ENCODE results near the gene HTRA1.
A peak's percentile ranks its signal among the peaks of the same experiment; 100 is the strongest.

The HTRA1 gene

GRCh38 chr10:122508021-122508420, 46.7 kb downstream of the HTRA1 start:
- Histone ChIP-seq H3K36me3 (no peaks in the 10 kb centered on the region), H3K27me3 (ENCODE audit: insufficient read depth, low read depth, severe bottlenecking) (no peaks in the 10 kb centered on the region), H3K27ac (no peak overlapping the region), H3K9me3 (ENCODE audit: severe bottlenecking) (no peaks in the 10 kb centered on the region), H3K4me3 (ENCODE audit: low read depth, low read length) (peak overlapping the region; percentile 6)
- DNase-seq = peak; percentile 65
- no peak for TF ChIP-seq CTCF (IDR thresholded peaks at IDR 0.05; ENCODE audit: low read depth, low read length)

DNA sequence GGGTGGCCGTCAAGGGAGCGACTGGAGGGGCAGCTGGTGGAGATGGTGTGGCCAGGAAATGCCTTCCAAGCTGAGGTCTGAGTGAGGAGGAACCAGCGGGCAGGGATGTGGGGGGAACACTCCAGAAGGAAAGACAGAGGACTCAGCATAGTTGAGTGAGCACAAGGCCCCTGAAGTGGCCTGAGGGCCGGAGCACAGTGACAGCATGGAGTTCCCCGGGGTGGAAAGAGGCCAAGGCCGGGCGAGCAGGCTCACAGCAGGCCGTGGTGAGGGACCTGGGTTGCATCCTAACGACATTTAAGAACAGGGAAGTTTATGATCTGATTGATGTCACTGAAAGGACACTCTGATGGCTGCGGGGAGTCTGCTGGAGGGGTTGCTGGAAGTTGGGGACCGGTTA, 48.0 kb downstream of the HTRA1 start:
- Histone ChIP-seq H3K27ac (no peak overlapping the region), H3K27me3 (ENCODE audit: insufficient read depth, low read depth, severe bottlenecking) (no peaks in the 10 kb centered on the region), H3K36me3 (no peaks in the 10 kb centered on the region), H3K4me3 (ENCODE audit: low read depth, low read length) (no peak overlapping the region), H3K9me3 (ENCODE audit: severe bottlenecking) (no peaks in the 10 kb centered on the region)
- TF ChIP-seq CTCF (IDR thresholded peaks at IDR 0.05; ENCODE audit: low read depth, low read length) = no peak
- no peak for DNase-seq

DNA sequence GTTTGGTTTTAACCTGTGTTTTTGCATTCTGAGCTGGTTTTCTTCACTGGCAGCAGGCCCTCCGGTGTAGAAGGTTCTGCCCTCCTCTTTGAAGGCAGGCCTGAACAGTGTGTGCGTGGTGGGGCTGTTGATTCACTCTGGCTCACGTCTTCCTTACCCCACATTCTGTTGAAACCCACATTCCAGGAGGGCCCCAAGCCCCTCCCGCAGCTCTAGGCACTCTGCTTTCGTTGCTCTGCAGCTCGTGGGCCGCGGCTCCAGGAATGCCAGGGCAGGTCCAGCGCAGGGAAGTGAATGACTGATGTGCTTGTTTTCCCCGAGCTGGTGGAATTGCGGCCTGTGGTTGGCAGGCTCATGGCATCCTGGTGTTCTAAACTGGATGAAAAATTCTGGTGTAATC, 49.0 kb downstream of the HTRA1 start:
- no peak overlapping the region for H3K27ac ChIP-seq
- TF ChIP-seq CTCF (IDR thresholded peaks at IDR 0.05; ENCODE audit: low read depth, low read length) = no peak
- DNase-seq = no peak
- H3K9me3 ChIP-seq (ENCODE audit: severe bottlenecking) = no peaks in the 10 kb centered on the region
- H3K36me3 ChIP-seq = no peaks in the 10 kb centered on the region
- no peaks in the 10 kb centered on the region for H3K27me3 ChIP-seq (ENCODE audit: insufficient read depth, low read depth, severe bottlenecking)
- no peak overlapping the region for H3K4me3 ChIP-seq (ENCODE audit: low read depth, low read length)

DNA sequence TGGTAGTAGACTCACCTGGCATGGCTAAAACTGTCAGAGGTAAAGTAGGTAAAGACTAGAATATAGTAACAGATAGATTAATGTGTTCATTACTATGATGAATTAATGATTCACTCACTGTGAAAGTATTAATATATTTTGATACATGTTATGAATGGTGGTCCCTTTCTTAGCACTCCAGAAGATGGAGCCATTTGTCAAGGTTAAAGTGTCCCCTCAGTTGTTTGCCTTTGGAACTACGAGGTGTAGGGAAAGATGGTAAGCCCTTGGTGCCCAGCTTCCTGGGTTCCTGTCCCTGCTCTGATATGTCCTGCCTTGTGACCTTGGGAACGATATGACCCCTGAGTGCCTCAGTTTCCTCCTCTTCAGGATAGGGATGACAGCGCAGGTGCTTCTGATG, 49.4 kb downstream of the HTRA1 start:
- H3K27ac ChIP-seq = no peak overlapping the region
- no peaks in the 10 kb centered on the region for H3K9me3 ChIP-seq (ENCODE audit: severe bottlenecking)
- no peak for TF ChIP-seq CTCF (IDR thresholded peaks at IDR 0.05; ENCODE audit: low read depth, low read length)
- DNase-seq = no peak
- no peak overlapping the region for H3K4me3 ChIP-seq (ENCODE audit: low read depth, low read length)
- no peaks in the 10 kb centered on the region for H3K27me3 ChIP-seq (ENCODE audit: insufficient read depth, low read depth, severe bottlenecking)
- H3K36me3 ChIP-seq = no peaks in the 10 kb centered on the region

DNA sequence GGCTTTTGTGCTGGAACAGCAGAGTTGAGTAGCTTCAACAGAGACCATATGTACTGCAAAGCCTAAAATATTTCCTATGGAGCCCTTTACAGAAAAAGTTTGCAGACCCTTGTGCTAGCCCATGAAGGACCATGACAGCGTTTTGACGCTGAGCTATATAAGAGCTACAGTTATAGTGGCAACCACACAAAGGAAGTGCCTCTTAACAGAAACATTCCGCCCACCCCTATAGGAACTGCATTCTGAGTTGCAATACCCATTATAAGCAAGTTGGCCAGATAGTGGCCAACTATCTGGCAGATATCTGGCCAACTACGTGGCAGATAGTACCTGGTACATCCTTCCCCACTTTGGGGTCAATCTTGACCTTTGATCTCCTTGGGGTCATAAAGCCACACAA, 51.7 kb downstream of the HTRA1 start:
- Histone ChIP-seq H3K27ac (no peak overlapping the region), H3K27me3 (ENCODE audit: insufficient read depth, low read depth, severe bottlenecking) (no peaks in the 10 kb centered on the region), H3K9me3 (ENCODE audit: severe bottlenecking) (no peaks in the 10 kb centered on the region), H3K36me3 (no peaks in the 10 kb centered on the region), H3K4me3 (ENCODE audit: low read depth, low read length) (no peak overlapping the region)
- TF ChIP-seq CTCF (IDR thresholded peaks at IDR 0.05; ENCODE audit: low read depth, low read length) = no peak
- no peak for DNase-seq

DNA sequence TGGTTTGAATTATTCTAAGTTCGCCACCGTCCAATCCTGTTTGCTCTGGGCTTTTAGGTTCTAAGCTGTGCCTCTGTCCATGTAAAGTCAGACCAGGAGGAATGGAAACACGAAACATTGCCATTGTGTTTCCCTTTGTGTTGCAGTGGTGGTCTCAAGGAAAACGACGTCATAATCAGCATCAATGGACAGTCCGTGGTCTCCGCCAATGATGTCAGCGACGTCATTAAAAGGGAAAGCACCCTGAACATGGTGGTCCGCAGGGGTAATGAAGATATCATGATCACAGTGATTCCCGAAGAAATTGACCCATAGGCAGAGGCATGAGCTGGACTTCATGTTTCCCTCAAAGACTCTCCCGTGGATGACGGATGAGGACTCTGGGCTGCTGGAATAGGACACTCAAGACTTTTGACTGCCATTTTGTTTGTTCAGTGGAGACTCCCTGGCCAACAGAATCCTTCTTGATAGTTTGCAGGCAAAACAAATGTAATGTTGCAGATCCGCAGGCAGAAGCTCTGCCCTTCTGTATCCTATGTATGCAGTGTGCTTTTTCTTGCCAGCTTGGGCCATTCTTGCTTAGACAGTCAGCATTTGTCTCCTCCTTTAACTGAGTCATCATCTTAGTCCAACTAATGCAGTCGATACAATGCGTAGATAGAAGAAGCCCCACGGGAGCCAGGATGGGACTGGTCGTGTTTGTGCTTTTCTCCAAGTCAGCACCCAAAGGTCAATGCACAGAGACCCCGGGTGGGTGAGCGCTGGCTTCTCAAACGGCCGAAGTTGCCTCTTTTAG, 52.9 kb downstream of the HTRA1 start:
- Histone ChIP-seq H3K27ac (no peak overlapping the region), H3K27me3 (ENCODE audit: insufficient read depth, low read depth, severe bottlenecking) (no peaks in the 10 kb centered on the region), H3K36me3 (no peaks in the 10 kb centered on the region), H3K9me3 (ENCODE audit: severe bottlenecking) (no peaks in the 10 kb centered on the region), H3K4me3 (ENCODE audit: low read depth, low read length) (no peak overlapping the region)
- no peak for TF ChIP-seq CTCF (IDR thresholded peaks at IDR 0.05; ENCODE audit: low read depth, low read length)
- no peak for DNase-seq

All from WERI-Rb-1 (cell line).